ENCODE measurements around the gene AK4.

Gene AK4

DNA sequence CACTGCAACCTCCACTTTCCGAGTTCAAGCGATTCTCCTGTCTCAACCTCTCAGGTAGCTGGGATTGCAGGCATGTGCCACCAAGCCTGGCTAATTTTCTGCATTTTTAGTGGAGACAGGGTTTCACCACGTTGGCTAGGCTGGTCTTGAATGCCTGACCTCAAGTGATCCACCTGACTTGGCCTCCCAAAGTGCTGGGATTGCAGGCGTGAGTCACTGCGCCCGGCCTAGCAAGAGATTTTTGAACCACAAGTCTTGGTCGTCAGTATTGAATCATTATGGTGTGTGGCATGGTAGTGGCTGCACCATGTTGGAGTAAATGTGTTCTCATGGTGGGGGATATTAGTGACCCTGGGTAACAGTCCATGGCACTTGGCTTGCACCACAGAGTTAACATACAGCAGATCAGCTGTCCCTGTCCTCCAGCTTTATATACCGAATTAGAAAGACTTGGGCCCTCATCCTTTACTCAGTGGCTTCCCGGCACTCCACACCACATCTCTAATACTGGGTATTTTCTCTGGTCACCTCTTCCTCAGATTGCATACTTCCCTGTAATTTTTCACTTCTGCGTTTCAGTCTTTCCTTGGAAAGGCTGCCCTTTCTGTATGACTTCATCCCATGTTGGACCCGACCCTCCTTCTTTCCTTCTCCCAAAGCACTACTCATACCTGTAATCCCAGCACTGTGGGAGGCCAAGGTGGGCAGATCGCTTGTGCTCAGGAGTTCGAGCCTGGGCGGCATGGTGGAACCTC lies 25.1 kb downstream of the AK4 start:
- no peak for FAIRE-seq
- no peak for DNase-seq (ENCODE audit: extremely low spot score, insufficient read length, low read depth)

- peak; percentile 87 for FAIRE-seq
- peak; percentile 30 for DNase-seq (ENCODE audit: extremely low spot score, insufficient read length, low read depth)
These were observed 26.6 kb downstream of the AK4 start for GRCh38 chr1:65174585-65174984.

DNA sequence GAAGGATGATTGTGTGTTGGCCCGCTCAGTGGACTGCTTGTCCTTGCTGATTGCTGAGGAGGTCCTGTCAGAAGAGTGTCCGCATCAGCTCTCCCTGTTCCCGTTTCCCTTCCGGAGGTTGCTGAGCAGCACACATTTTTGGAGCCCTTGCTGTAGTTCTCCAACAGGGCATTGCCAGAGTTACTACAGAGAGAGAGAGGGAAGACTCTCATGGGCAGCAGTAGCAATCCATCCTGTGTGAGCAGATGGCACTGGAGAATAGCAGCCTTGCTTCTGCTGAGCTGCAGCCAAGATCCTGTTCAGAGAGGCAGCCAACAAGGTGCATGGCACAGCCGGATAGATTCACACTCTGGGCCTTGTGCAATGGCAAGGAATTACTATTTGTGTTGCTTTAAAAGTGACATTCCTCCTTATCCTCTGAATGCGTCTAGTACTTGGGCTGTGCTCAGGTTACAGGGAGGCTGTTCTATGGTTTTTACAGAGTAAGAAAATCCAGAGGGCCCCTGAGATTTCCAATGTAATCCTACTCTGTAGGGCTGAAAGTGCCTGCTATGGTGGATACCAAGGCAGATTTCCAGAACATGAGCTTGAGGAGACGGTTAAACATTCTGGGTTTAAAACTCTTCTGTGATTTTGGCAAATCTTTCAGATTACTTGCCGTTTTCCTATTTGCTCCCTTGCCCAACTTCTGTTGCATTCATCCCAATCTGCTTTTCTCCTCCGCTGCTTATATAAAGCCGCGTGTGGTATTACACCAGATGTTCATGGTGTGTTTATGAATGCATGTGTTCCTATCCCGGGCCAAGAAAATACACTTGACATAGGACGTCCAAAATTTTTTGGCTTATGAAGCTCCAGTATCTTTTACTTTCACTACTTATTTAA lies 27.4 kb downstream of the AK4 start:
- DNase-seq (ENCODE audit: extremely low spot score, insufficient read length, low read depth) (no peak), FAIRE-seq (no peak)

GRCh38 chr1:65176056-65176450 lies 28.1 kb downstream of the AK4 start:
- DNase-seq (ENCODE audit: extremely low spot score, insufficient read length, low read depth), result no peak
- no peak for FAIRE-seq

- no peak for DNase-seq (ENCODE audit: extremely low spot score, insufficient read length, low read depth)
- no peak for FAIRE-seq
These were observed 28.6 kb downstream of the AK4 start for GRCh38 chr1:65176591-65176990.

- no peak for FAIRE-seq
These were observed 29.5 kb downstream of the AK4 start for GRCh38 chr1:65177457-65177856.

GRCh38 chr1:65178235-65178634 lies 30.2 kb downstream of the AK4 start:
- no peak for FAIRE-seq
- DNase-seq (ENCODE audit: extremely low spot score, insufficient read length, low read depth), result no peak

More at GRCh38 chr1:65177457-65177856, 29.5 kb downstream of the AK4 start:
- no peak for DNase-seq (ENCODE audit: extremely low spot score, insufficient read length, low read depth)

DNA sequence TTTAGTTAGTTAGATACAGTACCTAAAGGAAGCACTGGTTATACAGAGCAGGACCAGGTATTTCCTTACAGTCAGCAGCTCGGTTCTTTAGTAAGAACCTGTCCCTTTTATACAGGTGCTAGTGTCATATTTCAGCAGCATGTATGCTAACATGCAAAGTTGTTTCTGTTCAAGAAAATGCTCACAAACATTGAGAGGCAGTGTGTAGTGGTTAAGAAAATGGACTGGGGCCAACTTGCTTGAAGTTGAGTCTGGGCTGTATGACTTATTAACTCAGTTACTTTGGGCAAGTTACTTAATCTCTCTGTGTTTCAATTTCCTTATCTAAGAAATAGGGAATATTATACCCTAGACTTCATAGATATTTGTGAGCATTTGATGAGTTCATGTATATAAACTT lies 31.1 kb downstream of the AK4 start:
- no peak for DNase-seq (ENCODE audit: extremely low spot score, insufficient read length, low read depth)
- FAIRE-seq, result no peak

- no peak for DNase-seq (ENCODE audit: extremely low spot score, insufficient read length, low read depth)
- FAIRE-seq, result no peak
These were observed 33.0 kb downstream of the AK4 start for GRCh38 chr1:65180977-65181376.

- no peak for DNase-seq (ENCODE audit: extremely low spot score, insufficient read length, low read depth)
- FAIRE-seq, result no peak
These were observed 34.8 kb downstream of the AK4 start for GRCh38 chr1:65182658-65183268.

DNA sequence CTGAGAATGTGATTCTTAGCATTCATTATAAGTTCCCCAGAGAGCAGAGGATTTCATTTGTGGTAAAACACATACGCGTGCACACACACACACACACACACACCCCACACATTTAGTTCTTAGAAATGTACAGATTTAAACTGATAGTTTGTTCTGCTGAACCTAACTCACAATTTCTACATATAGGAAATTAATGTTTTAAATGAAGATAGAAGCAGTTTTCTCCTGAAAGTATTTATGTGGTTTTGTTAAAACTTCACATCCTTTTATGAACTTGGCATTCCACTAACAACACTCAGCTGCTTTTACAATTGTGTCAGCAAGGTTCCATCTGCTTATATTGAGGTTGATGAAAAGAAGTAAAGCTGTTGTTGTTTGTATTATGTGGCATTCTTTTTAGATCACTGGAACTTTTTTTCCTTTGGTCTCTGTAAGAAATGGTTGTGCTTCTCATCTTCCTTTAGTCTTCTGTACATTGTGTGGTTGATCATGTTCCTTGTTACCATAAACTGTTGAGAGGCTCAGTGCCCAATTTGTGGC lies 41.6 kb downstream of the AK4 start:
- FAIRE-seq, result no peak
- DNase-seq (ENCODE audit: extremely low spot score, insufficient read length, low read depth), result no peak

GRCh38 chr1:65190229-65190628 lies 42.2 kb downstream of the AK4 start:
- FAIRE-seq, result no peak
- DNase-seq (ENCODE audit: extremely low spot score, insufficient read length, low read depth), result no peak

DNA sequence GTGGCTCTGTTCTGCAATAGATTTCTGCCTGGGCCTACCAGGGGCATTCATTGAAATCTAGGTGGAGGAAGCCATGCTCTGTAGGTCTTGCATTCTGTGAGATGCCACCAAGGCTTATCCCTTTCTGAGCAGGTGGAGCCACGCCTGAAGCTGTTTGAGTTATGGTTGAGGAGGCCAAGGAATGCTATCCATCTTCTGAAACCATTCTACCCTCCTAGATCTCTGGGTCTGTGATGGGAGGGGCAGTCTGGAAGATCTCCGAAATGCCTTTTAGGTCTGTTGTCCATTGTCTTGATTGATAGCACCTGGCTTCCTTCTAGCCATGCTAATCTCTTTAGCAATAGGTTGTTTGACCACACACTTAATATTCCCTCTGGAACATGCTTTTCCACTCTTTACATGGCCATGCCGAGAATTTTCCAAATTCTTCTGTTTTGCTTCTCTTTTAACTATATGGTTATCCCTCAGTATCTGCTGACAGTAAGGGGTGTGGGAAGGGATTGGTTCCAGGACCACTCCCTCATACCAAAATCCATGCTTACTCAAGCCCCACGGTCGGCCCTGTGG lies 45.2 kb downstream of the AK4 start:
- DNase-seq (ENCODE audit: extremely low spot score, insufficient read length, low read depth) (no peak), FAIRE-seq (no peak)

GRCh38 chr1:65195495-65196417 lies 47.8 kb downstream of the AK4 start:
- DNase-seq (ENCODE audit: extremely low spot score, insufficient read length, low read depth) (no peak), FAIRE-seq (no peak)

- no peak for FAIRE-seq
These were observed 48.9 kb downstream of the AK4 start for GRCh38 chr1:65196926-65197325.

GRCh38 chr1:65197636-65198035 lies 49.6 kb downstream of the AK4 start:
- DNase-seq (ENCODE audit: extremely low spot score, insufficient read length, low read depth), result no peak
- no peak for FAIRE-seq

More at GRCh38 chr1:65196926-65197325, 48.9 kb downstream of the AK4 start:
- DNase-seq (ENCODE audit: extremely low spot score, insufficient read length, low read depth), result no peak

- no peak for FAIRE-seq
- DNase-seq (ENCODE audit: extremely low spot score, insufficient read length, low read depth), result no peak
These were observed 50.1 kb downstream of the AK4 start for GRCh38 chr1:65198096-65198495.

- FAIRE-seq, result no peak
These were observed 52.4 kb downstream of the AK4 start for GRCh38 chr1:65200411-65200810.

DNA sequence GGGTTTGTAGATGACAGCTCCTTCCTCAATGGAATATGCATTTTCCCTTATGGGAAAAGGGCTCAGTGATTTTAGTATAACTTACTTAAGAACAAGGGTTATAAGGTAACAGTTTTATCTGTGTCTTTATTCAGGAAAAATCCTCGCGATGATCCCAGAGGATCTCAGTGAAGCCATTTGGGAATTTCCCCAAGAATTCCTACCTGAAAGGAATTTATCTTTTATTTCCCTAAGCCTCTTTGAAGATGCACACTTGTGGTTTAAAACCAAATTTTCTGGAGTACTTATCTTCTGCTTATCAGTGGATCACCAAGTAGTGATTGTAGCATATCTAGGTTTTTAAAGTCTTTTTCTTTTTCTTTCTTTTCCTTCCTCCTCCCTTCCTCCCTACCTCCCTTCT lies 58.8 kb downstream of the AK4 start:
- FAIRE-seq (no peak), DNase-seq (ENCODE audit: extremely low spot score, insufficient read length, low read depth) (no peak)

More at GRCh38 chr1:65200411-65200810, 52.4 kb downstream of the AK4 start:
- no peak for DNase-seq (ENCODE audit: extremely low spot score, insufficient read length, low read depth)
